GM12891 (cell line): ENCODE data around the gene DIS3L2.

Experiments
- POLR2A ChIP-seq: IDR thresholded peaks from 2 replicates; pipeline ENCODE4 v1.6.1; 2011; ENCODE audit warnings: low read depth, low read length, control low read depth
- TAF1 ChIP-seq: IDR thresholded peaks from 2 replicates; pipeline ENCODE4 v1.6.1; 2011; ENCODE audit warnings: low read depth, low read length, control low read depth

- TF ChIP-seq POLR2A = no peak
- no peak for TF ChIP-seq TAF1
Observed at GRCh38 chr2:231960810-231961348, 634 bp upstream of the DIS3L2 start.
